Activated T-cell treated with anti-CD3 and anti-CD28 coated beads, Interleukin-2, amount 50 U/mL, for 72 hours (primary cell): ENCODE results near the gene MRM2. TPM values are rescaled to one million over a fixed set of nuclear protein-coding genes. Genes with fewer than 3 reads are reported as not detected.

Experiments
- ATAC-seq, 2 donors: fragments of 150-1000 bp; cut with Tn5 transposase; replicated peaks in 1 of 2; 2 replicates each; pipeline ENCODE4 v1.10.0; 2021; ENCODE audit warnings: moderate library complexity in 2 of 2, mild to moderate bottlenecking in 1 of 2
- DNase-seq, 2 donors: peaks; one replicate each; pipeline ENCODE4 v3.0.0; 2021 to 2022; ENCODE audit warnings: mixed read lengths in 1 of 2
- H3K27ac Mint-ChIP-seq: one replicate; pipeline ENCODE4 v1.8.0; 2022; ENCODE audit warnings: mild to moderate bottlenecking, moderate library complexity, mixed read lengths
- H3K27me3 Mint-ChIP-seq: one replicate; pipeline ENCODE4 v1.8.0; 2022; ENCODE audit warnings: low read depth, mixed read lengths
- H3K36me3 Mint-ChIP-seq, 2 donors: one replicate each; pipeline ENCODE4 v1.8.0; 2022; ENCODE audit warnings: mixed read lengths in 2 of 2, mild to moderate bottlenecking in 1 of 2; ENCODE audit not compliant: insufficient read depth in 2 of 2
- H3K4me1 Mint-ChIP-seq: one replicate; pipeline ENCODE4 v1.8.0; 2022; ENCODE audit warnings: low read depth, mixed read lengths
- H3K4me3 Mint-ChIP-seq, 2 donors: one replicate each; pipeline ENCODE4 v1.8.0; 2022; ENCODE audit warnings: mild to moderate bottlenecking in 2 of 2, mixed read lengths in 2 of 2, moderate library complexity in 2 of 2
- H3K9me3 Mint-ChIP-seq, 2 donors: one replicate each; pipeline ENCODE4 v1.8.0; 2022; ENCODE audit warnings: mixed read lengths in 2 of 2
- total RNA-seq, 2 donors: library from RNA; stranded (reverse); gene quantifications; one replicate each; pipeline ENCODE4 v1.2.3, GENCODE V29; 2022

MRM2 gene
- total RNA-seq, 2 donors from 2014 or later, result 31.7 to 39.9 TPM

DNA sequence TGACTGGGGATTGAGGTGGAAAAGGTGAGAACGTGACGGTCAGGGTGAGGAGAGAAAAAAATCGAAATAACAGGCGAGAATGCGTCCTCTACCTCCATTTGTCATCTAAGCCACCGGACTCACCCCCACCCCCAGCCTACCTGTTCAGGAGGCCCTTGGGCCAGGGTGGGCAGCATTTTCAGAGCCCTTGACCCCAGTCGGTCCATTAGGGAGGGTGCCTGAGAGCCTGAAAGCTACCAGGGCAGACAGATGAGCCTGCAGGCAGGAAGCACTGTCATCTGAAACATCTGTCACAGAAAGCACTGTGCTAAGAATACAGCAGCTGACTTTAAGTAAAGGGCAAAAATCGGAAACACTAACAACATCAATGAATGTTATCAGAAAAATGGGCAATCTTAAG, 56.3 kb downstream of the MRM2 start:
- Mint-ChIP-seq H3K27me3 (no peaks in the 10 kb centered on the region), H3K27ac (no peak overlapping the region), H3K36me3 (peaks cover 6 to 12% of the 10 kb centered on the region in 2 donors), H3K4me1 (peaks cover 7% of the 10 kb centered on the region), H3K9me3 (peaks cover 0 to 4% of the 10 kb centered on the region in 2 donors), H3K4me3 (no peak overlapping the region)
- ATAC-seq (no peak), DNase-seq (no peak)

Other genes with a start within 250 kb of the MRM2 start
- 10 to 100 TPM; 51.2 to 63.8 TPM for gene MAD1L1, start 9.3 kb downstream of the MRM2 start, total RNA-seq
- 10 to 100 TPM; 63.6 to 79.3 TPM for gene NUDT1, start within 50 bp of the MRM2 start, total RNA-seq
- gene SNX8, start 72.2 kb upstream of the MRM2 start, total RNA-seq, result 10 to 100 TPM; 25.5 to 31.2 TPM
- 100 to 1,000 TPM; 120 to 121 TPM for gene EIF3B, start 112.6 kb upstream of the MRM2 start, total RNA-seq
- gene CHST12, start 161.4 kb upstream of the MRM2 start, total RNA-seq, result 10 to 100 TPM in 1 of 2 donors, 1 to 10 TPM in 1; 5.1 to 10.6 TPM
- gene GRIFIN, start 234.2 kb upstream of the MRM2 start, total RNA-seq, result not detected